Stomach smooth muscle (tissue), 2 donors: ENCODE data around the gene TULP4.
"Not testable (repeated sequence)": the region's sequence is repeated elsewhere in the genome, so short reads cannot be mapped to it uniquely, and the experiment has no call there.

ENCODE experiments used
- H3K27ac ChIP-seq: one replicate; pipeline ENCODE4 v1.7.0; 2013; ENCODE audit warnings: mild to moderate bottlenecking, low read length, inconsistent platforms
- H3K27me3 ChIP-seq, 2 donors: one replicate each; pipeline ENCODE4 v1.7.0; 2013; ENCODE audit warnings: low read length in 2 of 2; ENCODE audit not compliant: insufficient read depth in 2 of 2, control insufficient read depth in 1 of 2
- H3K36me3 ChIP-seq, 2 donors: one replicate each; pipeline ENCODE4 v1.7.0; 2013; ENCODE audit warnings: low read length in 2 of 2; ENCODE audit not compliant: control insufficient read depth in 2 of 2, insufficient read depth in 2 of 2
- H3K4me1 ChIP-seq: one replicate; pipeline ENCODE4 v1.7.0; 2013; ENCODE audit warnings: low read length; ENCODE audit not compliant: control insufficient read depth, insufficient read depth
- H3K4me3 ChIP-seq, 2 donors: one replicate each; pipeline ENCODE4 v1.7.0; 2013; ENCODE audit warnings: low read length in 2 of 2
- H3K9ac ChIP-seq, 2 donors: one replicate each; pipeline ENCODE4 v1.7.0; 2013; ENCODE audit warnings: low read length in 2 of 2, mild to moderate bottlenecking in 1 of 2
- H3K9me3 ChIP-seq, 2 donors: one replicate each; pipeline ENCODE4 v1.7.0; 2013; ENCODE audit warnings: low read length in 2 of 2; ENCODE audit not compliant: control insufficient read depth in 2 of 2
- donor health status: healthy.
- donor health status: Pancreatic carcinoma.

TULP4 gene

DNA sequence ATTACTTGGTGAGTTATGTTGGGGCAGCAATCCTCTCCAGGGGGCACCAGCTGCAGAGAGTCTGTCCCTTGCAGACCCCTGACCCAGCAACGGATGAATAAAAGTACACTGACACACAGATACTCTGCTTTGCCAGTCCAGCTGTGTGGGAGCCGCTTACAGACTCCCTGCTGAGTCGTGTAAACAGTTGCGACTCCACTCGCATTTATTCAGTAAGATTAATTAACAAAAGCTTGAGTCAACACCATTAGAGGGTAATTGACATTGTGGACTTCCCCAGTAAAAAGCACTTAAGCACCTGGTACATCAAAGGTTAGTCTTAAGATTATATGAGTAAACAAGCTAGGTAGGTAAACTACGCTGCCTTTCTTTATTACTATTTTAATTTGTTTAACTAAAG, 155.7 kb downstream of the TULP4 start:
- Histone ChIP-seq H3K27me3 (no peaks in the 10 kb centered on the region), H3K27ac (no peak overlapping the region), H3K36me3 (peaks cover 0 to 13% of the 10 kb centered on the region in 2 donors), H3K4me1 (no peaks in the 10 kb centered on the region), H3K9me3 (no peaks in the 10 kb centered on the region), H3K4me3 (no peak overlapping the region), H3K9ac (no peak overlapping the region)

DNA sequence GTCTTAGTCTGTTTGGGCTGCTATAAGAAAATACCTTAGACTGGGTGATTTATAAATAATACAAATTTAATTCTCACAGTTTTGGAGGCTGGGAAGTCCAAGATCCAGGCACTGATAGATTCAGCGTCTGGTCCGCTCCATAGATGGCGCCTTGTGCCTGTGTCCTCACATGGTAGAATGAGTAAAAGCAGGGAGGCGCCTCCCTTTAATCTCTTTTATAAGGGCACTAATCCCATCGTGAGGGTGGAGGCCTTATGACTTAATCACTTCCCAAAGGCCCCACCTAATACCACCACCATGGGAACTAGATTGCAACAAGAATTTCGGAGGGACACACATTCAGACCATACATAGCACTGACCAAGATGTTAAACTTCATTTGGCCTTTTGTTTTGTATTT, 156.4 kb downstream of the TULP4 start:
- H3K27ac ChIP-seq, result no peak overlapping the region
- H3K27me3 ChIP-seq, result no peaks in the 10 kb centered on the region
- H3K4me3 ChIP-seq, result no peak overlapping the region
- H3K9ac ChIP-seq, result no peak overlapping the region
- H3K36me3 ChIP-seq, result peaks cover 0 to 11% of the 10 kb centered on the region in 2 donors
- no peaks in the 10 kb centered on the region for H3K9me3 ChIP-seq
- no peaks in the 10 kb centered on the region for H3K4me1 ChIP-seq

DNA sequence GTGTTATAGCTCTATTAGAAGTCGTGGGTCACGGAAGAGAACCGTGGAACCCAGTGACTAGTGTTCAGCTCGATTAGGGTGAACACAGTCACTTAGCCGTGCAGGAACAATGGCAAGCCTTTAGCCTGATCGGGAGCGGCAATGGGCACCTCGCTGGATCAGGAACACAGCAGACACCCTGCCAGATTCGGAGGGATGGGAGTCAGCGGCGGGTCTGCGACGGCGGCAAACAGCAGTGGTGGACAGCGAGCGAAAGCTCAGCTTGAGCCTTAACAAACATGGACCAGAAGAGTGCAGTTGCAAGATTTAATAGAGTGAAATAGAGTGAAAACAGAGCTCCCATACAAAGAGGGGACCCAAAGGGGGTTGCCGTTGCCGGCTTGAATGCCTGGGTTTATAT, 157.8 kb downstream of the TULP4 start:
- H3K27me3 ChIP-seq, H3K9me3 ChIP-seq: not testable (repeated sequence)

DNA sequence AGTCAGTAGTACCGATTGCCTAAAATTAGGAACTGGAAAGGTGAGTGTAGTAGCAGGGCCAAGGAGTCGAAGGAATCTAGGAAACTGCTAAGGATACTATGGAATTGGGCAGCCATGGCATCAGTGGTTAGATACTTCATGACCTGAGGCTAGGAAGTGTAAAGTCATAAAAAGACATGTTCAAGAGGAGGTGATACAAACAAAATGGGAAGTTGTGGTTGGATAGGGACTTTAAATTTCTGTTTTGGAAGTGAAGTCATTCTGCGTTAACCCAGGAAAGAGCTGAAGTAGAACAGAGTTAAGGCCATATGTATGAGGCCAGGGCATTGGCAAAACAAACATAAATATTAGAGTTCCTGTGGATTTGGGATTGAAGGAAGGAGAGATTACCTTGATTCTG, 159.1 kb downstream of the TULP4 start:
- no peaks in the 10 kb centered on the region for H3K9me3 ChIP-seq
- H3K9ac ChIP-seq, result no peak overlapping the region
- H3K4me1 ChIP-seq, result no peaks in the 10 kb centered on the region
- H3K36me3 ChIP-seq, result peaks cover 1 to 8% of the 10 kb centered on the region in 2 donors
- H3K27ac ChIP-seq, result no peak overlapping the region
- no peaks in the 10 kb centered on the region for H3K27me3 ChIP-seq
- no peak overlapping the region for H3K4me3 ChIP-seq

More for the DNA sequence above, 157.8 kb downstream of the TULP4 start:
- H3K4me1 ChIP-seq, H3K36me3 ChIP-seq, H3K4me3 ChIP-seq, H3K27ac ChIP-seq, H3K9ac ChIP-seq: not testable (repeated sequence)

DNA sequence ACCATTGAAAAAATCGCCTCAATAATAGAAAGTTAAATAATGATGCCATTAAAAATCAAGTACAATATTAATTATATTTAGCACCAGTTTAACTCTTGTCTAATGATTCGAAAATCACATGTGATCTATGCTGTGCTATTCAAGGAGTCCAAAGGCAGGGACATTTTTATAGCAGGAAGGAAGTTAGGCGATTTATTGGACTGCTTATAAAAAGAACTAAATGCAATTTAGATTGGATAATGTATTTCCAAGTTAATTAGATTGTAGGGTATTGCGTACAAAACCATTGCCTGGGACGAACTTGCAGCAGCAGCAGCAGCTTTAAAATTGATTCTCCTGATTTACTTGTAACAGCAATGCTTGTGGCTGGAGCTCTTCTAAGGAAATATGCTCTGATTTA, 160.2 kb downstream of the TULP4 start:
- H3K9me3 ChIP-seq, result no peaks in the 10 kb centered on the region
- H3K4me1 ChIP-seq, result no peaks in the 10 kb centered on the region
- no peak overlapping the region for H3K9ac ChIP-seq
- H3K36me3 ChIP-seq, result peaks cover 4 to 9% of the 10 kb centered on the region in 2 donors
- H3K4me3 ChIP-seq, result no peak overlapping the region
- no peak overlapping the region for H3K27ac ChIP-seq
- H3K27me3 ChIP-seq, result no peaks in the 10 kb centered on the region

DNA sequence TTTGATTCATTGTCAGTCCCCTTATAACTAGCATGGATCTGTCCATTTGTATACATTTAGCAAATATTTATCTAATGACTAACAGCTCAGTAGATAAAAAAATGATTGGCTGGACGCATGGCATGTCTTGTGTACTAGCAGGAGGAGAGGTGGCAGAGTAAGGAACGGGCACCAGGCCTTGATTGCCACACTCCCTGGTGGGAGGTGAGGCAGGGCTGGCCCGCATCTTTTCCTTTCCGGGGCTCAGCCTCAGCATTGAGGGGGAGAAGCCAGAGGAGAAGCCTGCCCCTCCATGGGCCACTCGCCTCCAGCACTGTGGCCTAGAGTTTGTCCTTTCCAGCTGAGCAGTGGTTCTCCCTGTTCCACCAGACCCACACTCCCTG, 162.7 kb downstream of the TULP4 start:
- H3K27ac ChIP-seq, result no peak overlapping the region
- peaks cover 6 to 9% of the 10 kb centered on the region in 2 donors for H3K36me3 ChIP-seq
- no peak overlapping the region for H3K9ac ChIP-seq
- no peak overlapping the region for H3K4me3 ChIP-seq
- H3K9me3 ChIP-seq, result no peaks in the 10 kb centered on the region
- H3K4me1 ChIP-seq, result no peaks in the 10 kb centered on the region
- no peaks in the 10 kb centered on the region for H3K27me3 ChIP-seq

DNA sequence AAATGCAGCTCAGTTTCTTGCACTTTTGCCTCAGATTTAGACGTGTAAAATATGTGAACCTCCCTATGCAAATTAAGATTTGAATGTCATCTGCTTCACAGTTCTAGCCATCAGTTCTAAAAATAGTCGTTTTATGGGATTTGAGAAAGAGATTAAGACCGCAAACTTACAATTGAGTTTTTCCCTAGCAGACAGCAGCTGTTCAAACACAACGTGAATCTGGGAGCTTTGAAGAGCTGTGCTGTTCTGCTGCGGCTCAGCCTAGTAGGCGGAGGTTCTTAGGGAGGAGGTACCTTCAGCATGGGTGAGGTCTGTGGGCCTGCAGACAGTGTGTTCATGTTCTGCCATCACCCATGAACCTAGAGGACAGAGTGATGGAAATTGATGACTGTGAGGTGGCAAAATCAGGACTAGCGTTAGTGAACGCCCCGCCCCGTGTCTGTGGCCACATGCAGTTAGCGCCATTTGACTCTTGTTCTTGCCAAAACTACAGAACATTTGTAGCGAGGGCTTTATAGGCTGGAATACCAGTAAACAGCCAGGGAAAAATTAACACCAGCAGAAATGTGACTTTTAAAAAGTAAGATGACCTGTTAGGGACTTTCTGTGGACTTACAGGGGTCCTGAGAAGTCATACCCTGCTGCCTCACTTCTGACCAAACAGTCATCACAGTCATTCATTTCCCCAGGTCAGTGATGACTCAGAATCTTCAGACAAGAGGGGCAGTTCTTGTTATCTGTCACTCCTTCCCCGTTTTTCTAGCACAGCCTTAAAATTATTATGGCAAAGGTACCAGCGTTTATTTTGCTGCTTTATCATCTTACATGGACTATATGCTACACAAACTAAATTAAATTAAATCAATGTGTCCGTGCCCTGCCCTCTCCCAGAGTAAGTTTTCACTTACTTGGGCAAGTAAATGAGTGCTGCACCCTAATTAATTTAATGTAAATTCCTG, 163.4 kb downstream of the TULP4 start:
- H3K4me1 ChIP-seq, result no peaks in the 10 kb centered on the region
- H3K9ac ChIP-seq, result no peak overlapping the region
- no peaks in the 10 kb centered on the region for H3K9me3 ChIP-seq
- H3K27ac ChIP-seq, result no peak overlapping the region
- no peaks in the 10 kb centered on the region for H3K27me3 ChIP-seq
- peaks cover 11 to 14% of the 10 kb centered on the region in 2 donors for H3K36me3 ChIP-seq
- no peak overlapping the region for H3K4me3 ChIP-seq

DNA sequence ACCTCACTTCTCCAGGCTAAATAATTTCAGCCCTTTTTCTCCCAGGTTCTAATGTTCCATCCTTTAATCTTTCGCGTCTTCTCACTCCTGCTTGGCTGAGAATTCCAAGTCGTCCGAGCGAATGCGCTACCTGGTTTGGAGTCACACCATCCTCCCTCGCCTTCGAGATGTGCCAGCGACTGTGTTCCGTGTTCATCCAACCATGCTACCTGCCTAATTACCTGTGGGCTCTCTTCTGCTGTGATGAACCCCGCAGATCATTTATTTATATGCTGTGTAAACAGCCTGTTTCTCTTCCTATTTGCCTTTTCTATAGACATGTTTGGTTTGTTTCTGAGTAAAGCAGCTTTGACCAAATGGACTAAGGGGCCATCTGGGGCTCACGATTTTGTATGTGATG, 164.1 kb downstream of the TULP4 start:
- H3K9me3 ChIP-seq, result no peaks in the 10 kb centered on the region
- H3K27me3 ChIP-seq, result no peaks in the 10 kb centered on the region
- H3K27ac ChIP-seq, result no peak overlapping the region
- no peak overlapping the region for H3K9ac ChIP-seq
- no peak overlapping the region for H3K4me3 ChIP-seq
- peaks cover 14 to 21% of the 10 kb centered on the region in 2 donors for H3K36me3 ChIP-seq
- no peaks in the 10 kb centered on the region for H3K4me1 ChIP-seq

DNA sequence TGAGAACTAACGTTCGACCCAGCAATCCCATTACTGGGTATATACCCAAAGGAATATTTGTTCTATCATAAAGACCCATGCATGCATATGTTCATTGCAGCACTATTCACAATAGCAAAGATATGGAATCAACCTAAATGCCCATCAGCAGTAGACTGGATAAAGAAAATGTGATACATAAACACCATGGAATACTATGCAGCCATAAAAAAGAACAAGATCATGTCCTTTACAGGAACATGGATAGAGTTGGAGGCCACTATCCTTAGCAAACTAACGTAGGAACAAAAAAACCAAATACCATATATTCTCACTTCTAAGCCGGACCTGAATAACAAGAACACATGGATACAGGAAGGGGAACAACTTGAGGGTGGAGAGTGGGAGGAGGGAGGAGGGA, 165.5 kb downstream of the TULP4 start:
- not testable (repeated sequence) for H3K9ac ChIP-seq, H3K27ac ChIP-seq, H3K4me3 ChIP-seq, H3K4me1 ChIP-seq, H3K9me3 ChIP-seq, H3K27me3 ChIP-seq
- peaks cover 20 to 34% of the 10 kb centered on the region in 2 donors for H3K36me3 ChIP-seq

DNA sequence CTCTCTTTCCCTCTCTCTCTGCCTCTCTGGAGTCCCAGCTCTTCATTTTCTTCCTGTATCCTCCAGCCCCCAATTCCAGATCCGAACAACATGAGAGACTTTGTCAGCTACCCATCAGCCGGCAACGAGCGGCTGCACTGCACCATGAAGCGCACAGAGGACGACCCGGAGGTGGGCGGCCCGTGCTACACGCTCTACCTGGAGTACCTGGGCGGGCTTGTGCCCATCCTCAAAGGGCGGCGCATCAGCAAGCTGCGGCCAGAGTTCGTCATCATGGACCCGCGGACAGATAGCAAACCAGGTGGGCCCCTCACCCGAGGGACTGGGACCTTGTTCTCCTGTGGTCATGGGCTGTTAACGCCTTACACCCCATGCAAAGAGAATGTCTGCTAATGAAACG, 168.7 kb downstream of the TULP4 start:
- Histone ChIP-seq H3K27me3 (no peaks in the 10 kb centered on the region), H3K9me3 (no peaks in the 10 kb centered on the region), H3K27ac (no peak overlapping the region), H3K36me3 (peaks cover 29 to 43% of the 10 kb centered on the region in 2 donors), H3K4me3 (no peak overlapping the region), H3K4me1 (no peaks in the 10 kb centered on the region), H3K9ac (no peak overlapping the region)
